Common myeloid progenitor, CD34-positive (primary cell): ENCODE measurements around the gene GPC4.

ENCODE experiments used
- CTCF ChIA-PET: fragments of 350-600 bp; sonication (Branson Sonifier 250); formaldehyde crosslinking; loops from one replicate; lab custom pipeline; 2021; ENCODE audit warnings: antibody characterized with exemption; lab: Charles Lee
- POLR2A ChIA-PET: fragments of 350-600 bp; sonication (Branson Sonifier 250); formaldehyde crosslinking; loops from one replicate; lab custom pipeline; 2021; ENCODE audit warnings: antibody characterized with exemption; lab: Charles Lee
- DNase-seq, 3 donors: peaks; one replicate each; pipeline versions ENCODE4 v3.0.0 to v3.0.0-alpha.2; 2013
- H3K27ac ChIP-seq, 2 experiments: 1 replicate in 1 of 2; 2 replicates in 1 of 2; pipeline ENCODE4 v1.7.0; 2013; ENCODE audit warnings: inconsistent platforms in 2 of 2, low read length in 2 of 2, mild to moderate bottlenecking in 2 of 2, low read depth in 1 of 2, moderate library complexity in 1 of 2; ENCODE audit not compliant: severe bottlenecking in 2 of 2, insufficient read depth in 1 of 2, poor library complexity in 1 of 2
- H3K27me3 ChIP-seq, 5 experiments: replicated peaks in 2 of 5; 1 replicate in 3 of 5; 2 replicates in 2 of 5; pipeline versions ENCODE4 v1.6.1 to v1.7.0; 2013; ENCODE audit warnings: low read length in 4 of 5, mild to moderate bottlenecking in 2 of 5, moderate library complexity in 2 of 5, inconsistent platforms in 1 of 5; ENCODE audit not compliant: insufficient read depth in 5 of 5, control insufficient read depth in 4 of 5
- H3K36me3 ChIP-seq, 4 experiments: 1 replicate in 2 of 4; 2 replicates in 2 of 4; pipeline versions ENCODE4 v1.6.1 to v1.7.0; 2013; ENCODE audit warnings: low read length in 3 of 4, control low read depth in 1 of 4, mild to moderate bottlenecking in 1 of 4; ENCODE audit not compliant: control insufficient read depth in 4 of 4, insufficient read depth in 4 of 4
- H3K4me1 ChIP-seq, 4 experiments: 1 replicate in 3 of 4; 2 replicates in 1 of 4; pipeline versions ENCODE4 v1.6.1 to v1.7.1; 2013; ENCODE audit warnings: low read length in 3 of 4, mild to moderate bottlenecking in 3 of 4, control low read depth in 1 of 4, inconsistent platforms in 1 of 4, moderate library complexity in 1 of 4; ENCODE audit not compliant: control insufficient read depth in 4 of 4, insufficient read depth in 4 of 4; ENCODE audit errors: control extremely low read depth in 1 of 4
- H3K4me3 ChIP-seq, 7 experiments: 1 replicate in 4 of 7; 2 replicates in 3 of 7; pipeline versions ENCODE4 v1.5.1 to v1.7.0; 2013; ENCODE audit warnings: mild to moderate bottlenecking in 7 of 7, low read length in 6 of 7, moderate library complexity in 6 of 7, inconsistent platforms in 2 of 7, low read depth in 2 of 7, control low read depth in 1 of 7; ENCODE audit not compliant: insufficient read depth in 4 of 7, control insufficient read depth in 1 of 7; ENCODE audit errors: extremely low read depth in 1 of 7
- H3K9me3 ChIP-seq, 5 experiments: 1 replicate in 4 of 5; 2 replicates in 1 of 5; pipeline versions ENCODE4 v1.6.1 to v1.7.1; 2013; ENCODE audit warnings: low read length in 4 of 5, mild to moderate bottlenecking in 2 of 5, inconsistent platforms in 1 of 5, low read depth in 1 of 5, moderate library complexity in 1 of 5; ENCODE audit not compliant: control insufficient read depth in 4 of 5, insufficient read depth in 2 of 5; ENCODE audit errors: control extremely low read depth in 1 of 5
- WGBS: methylation state at CpG from one replicate; pipeline ENCODE4 v1.1.5; 2013; ENCODE audit not compliant: insufficient coverage; 5-methylcytosine and 5-hydroxymethylcytosine counted together

The GPC4 gene

GRCh38 chrX:133444196-133444595 is 28.9 kb upstream of the GPC4 start:
- no peak overlapping the region for H3K27ac ChIP-seq
- no peaks in the 10 kb centered on the region for H3K36me3 ChIP-seq
- H3K27me3 ChIP-seq, result peaks cover 0 to 4% (median 0%) of the 10 kb centered on the region in 5 experiments
- WGBS, result 61% methylated on average over 3 of the region's 3 CpGs
- ChIA-PET POLR2A (no interaction called here), CTCF (no interaction called here)
- no peak for DNase-seq
- H3K9me3 ChIP-seq, result no peaks in the 10 kb centered on the region
- no peaks in the 10 kb centered on the region for H3K4me1 ChIP-seq
- H3K4me3 ChIP-seq, result no peak overlapping the region

GRCh38 chrX:133440797-133441163 is 25.5 kb upstream of the GPC4 start:
- 79% methylated on average over 6 of the region's 7 CpGs for WGBS
- no peaks in the 10 kb centered on the region for H3K9me3 ChIP-seq
- H3K4me3 ChIP-seq, result no peak overlapping the region
- no peak for DNase-seq
- no peaks in the 10 kb centered on the region for H3K27me3 ChIP-seq
- no peaks in the 10 kb centered on the region for H3K4me1 ChIP-seq
- H3K36me3 ChIP-seq, result no peaks in the 10 kb centered on the region
- CTCF ChIA-PET, result no interaction called here
- POLR2A ChIA-PET, result no interaction called here
- no peak overlapping the region for H3K27ac ChIP-seq

DNA sequence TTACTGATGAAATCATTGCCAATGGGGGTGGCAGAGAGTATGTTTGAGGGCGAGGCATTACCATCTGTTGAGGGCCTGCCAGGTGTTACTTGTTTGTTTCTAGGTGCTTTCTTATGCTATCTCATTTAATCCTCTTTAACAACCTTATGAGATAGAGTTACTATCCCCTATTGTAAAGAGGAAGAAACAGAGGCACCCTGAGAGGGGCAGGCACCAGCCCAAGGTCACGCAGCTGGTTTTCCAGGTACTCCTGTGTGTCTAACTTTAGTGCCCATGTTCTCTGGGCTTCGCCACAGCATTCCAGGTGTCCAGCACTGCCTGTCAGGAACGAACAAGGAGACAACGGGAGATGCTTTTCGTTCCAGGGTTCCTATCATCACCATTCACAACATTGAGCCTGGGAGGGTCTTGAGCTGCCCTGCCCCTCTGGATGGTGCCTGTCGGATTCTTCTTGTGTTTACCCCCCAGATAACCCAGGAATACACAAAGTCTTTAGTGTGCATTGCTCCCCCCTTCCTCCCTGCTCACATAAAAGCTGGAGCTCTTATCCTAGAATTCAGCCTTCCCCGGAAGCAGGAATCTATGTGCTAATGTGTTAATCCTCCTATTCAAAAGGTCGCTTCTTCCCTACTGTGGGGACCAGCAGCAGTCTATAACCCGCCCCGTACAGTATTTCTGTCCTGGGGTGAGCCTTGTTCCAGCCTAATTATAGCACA is 24.9 kb upstream of the GPC4 start:
- 74% methylated on average over 10 of the region's 11 CpGs for WGBS
- POLR2A ChIA-PET, result no interaction called here
- CTCF ChIA-PET, result no interaction called here
- H3K36me3 ChIP-seq, result no peaks in the 10 kb centered on the region
- no peaks in the 10 kb centered on the region for H3K4me1 ChIP-seq
- DNase-seq, result no peak
- H3K27me3 ChIP-seq, result no peaks in the 10 kb centered on the region
- no peak overlapping the region for H3K4me3 ChIP-seq
- H3K9me3 ChIP-seq, result no peaks in the 10 kb centered on the region
- no peak overlapping the region for H3K27ac ChIP-seq

- H3K27me3 ChIP-seq, result no peaks in the 10 kb centered on the region
- ChIA-PET POLR2A (no interaction called here), CTCF (no interaction called here)
- H3K4me1 ChIP-seq, result no peaks in the 10 kb centered on the region
- H3K36me3 ChIP-seq, result no peaks in the 10 kb centered on the region
- no peak overlapping the region for H3K4me3 ChIP-seq
- 40% methylated on average over 1 of the region's 2 CpGs for whole genome bisulfite sequencing
- no peak for DNase-seq
- no peak overlapping the region for H3K27ac ChIP-seq
- peaks cover 0 to 2% (median 0%) of the 10 kb centered on the region in 5 experiments for H3K9me3 ChIP-seq
Observed at GRCh38 chrX:133437766-133438165, 22.5 kb upstream of the GPC4 start.

GRCh38 chrX:133437356-133437755 is 22.1 kb upstream of the GPC4 start:
- 73% methylated on average over 4 of the region's 4 CpGs for WGBS
- ChIA-PET POLR2A (no interaction called here), CTCF (no interaction called here)

DNA sequence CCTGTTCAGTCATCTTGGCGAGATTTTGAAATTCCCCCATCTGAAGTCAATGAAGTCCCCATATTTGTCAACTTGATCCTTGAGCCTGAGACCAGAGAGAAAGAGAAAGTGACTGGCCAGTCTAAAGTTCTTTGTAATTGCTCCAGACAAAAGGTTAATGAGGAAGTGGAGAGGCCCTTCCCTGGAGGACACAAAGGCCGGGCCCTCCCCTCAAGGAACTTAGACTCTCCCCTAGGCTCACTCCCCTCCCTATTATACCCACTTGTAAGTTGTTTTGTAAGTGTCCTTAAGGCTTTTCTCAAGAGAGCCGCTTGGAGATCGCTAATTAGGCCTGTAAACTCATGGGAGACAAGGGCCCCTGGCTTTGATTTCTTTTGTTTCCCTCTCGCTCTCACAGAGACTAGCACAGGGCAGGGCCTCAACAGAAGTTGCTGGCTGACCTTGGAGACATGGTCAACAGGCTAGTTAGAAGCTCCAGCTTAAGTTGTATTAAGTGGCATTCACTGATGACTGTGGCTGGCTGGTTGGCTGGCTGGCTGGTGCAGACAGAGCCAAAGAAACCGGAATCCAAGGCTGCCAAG is 20.3 kb upstream of the GPC4 start:
- POLR2A ChIA-PET, result no interaction called here
- Histone ChIP-seq H3K27ac (no peak overlapping the region), H3K4me1 (no peaks in the 10 kb centered on the region), H3K36me3 (no peaks in the 10 kb centered on the region), H3K4me3 (no peak overlapping the region), H3K9me3 (peaks cover 0 to 2% (median 0%) of the 10 kb centered on the region in 5 experiments), H3K27me3 (no peaks in the 10 kb centered on the region)
- DNase-seq, result no peak
- CTCF ChIA-PET, result no interaction called here
- 72% methylated on average over 4 of the region's 6 CpGs for WGBS

More at GRCh38 chrX:133437356-133437755, 22.1 kb upstream of the GPC4 start:
- H3K27ac ChIP-seq, result no peak overlapping the region
- DNase-seq, result no peak
- H3K27me3 ChIP-seq, result no peaks in the 10 kb centered on the region
- H3K4me1 ChIP-seq, result no peaks in the 10 kb centered on the region
- H3K4me3 ChIP-seq, result no peak overlapping the region
- no peaks in the 10 kb centered on the region for H3K36me3 ChIP-seq
- H3K9me3 ChIP-seq, result peaks cover 0 to 2% (median 0%) of the 10 kb centered on the region in 5 experiments

DNA sequence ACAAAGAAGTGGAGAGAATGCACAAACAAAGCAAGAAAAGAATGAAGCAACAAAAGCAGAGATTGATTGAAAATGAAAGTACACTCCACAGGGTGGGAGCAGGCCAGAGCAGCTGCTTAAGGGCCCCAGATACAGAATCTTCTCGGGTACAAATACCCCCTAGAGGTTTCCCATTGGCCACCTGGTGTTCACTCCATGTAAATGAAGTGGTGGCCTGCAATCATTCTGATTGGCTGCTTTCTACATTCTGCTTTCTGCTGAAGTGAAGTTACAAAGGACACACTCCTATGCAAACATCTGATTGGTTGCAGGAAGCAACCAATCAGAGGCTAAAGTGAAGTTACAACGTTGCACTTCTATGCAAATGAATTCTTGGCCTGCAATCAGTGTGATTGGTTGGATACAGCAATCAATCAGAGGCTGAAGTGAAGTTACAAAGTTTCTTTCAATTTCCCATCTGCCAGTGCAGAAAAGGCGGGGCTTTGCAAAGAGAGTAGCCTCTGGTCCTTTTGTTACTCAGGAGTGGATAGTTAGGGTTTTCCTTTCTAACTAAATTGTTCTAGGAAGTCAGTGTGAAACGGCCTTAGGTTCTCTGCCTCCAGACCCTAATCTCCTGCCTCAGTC is 19.0 kb upstream of the GPC4 start:
- Histone ChIP-seq H3K4me3 (no peak overlapping the region), H3K27ac (no peak overlapping the region), H3K36me3 (no peaks in the 10 kb centered on the region), H3K27me3 (peaks cover 0 to 3% (median 0%) of the 10 kb centered on the region in 5 experiments), H3K4me1 (no peaks in the 10 kb centered on the region), H3K9me3 (peaks cover 0 to 2% (median 0%) of the 10 kb centered on the region in 5 experiments)
- POLR2A ChIA-PET, result no interaction called here
- CTCF ChIA-PET, result no interaction called here
- 57% methylated on average over 2 of the region's 4 CpGs for WGBS
- DNase-seq, result no peak
